Activated CD8-positive, alpha-beta T cell treated with anti-CD3 and anti-CD28 coated beads for 36 hours (primary cell): ENCODE measurements around the gene EIF2S3. TPM values are rescaled to one million over a fixed set of nuclear protein-coding genes. Genes with fewer than 3 reads are reported as not detected.

Experiments used
- ATAC-seq: fragments of 200-7000 bp; cut with Tn5 transposase; one replicate; pipeline ENCODE4 v1.10.0; 2021; ENCODE audit warnings: mild to moderate bottlenecking, moderate library complexity
- CTCF ChIA-PET: fragments of 350-600 bp; sonication (Branson Sonifier 250); formaldehyde crosslinking; loops from one replicate; lab custom pipeline; 2021; ENCODE audit warnings: antibody characterized with exemption; lab: Charles Lee
- POLR2A ChIA-PET: fragments of 350-600 bp; sonication (Branson Sonifier 250); formaldehyde crosslinking; loops from one replicate; lab custom pipeline; 2021; ENCODE audit warnings: antibody characterized with exemption; lab: Charles Lee
- DNase-seq: peaks from one replicate; pipeline ENCODE4 v3.0.0-alpha.2; 2020
- H3K27ac Mint-ChIP-seq: one replicate; pipeline ENCODE4 v1.8.0; 2021; ENCODE audit warnings: mild to moderate bottlenecking, mixed read lengths
- H3K27me3 Mint-ChIP-seq: one replicate; pipeline ENCODE4 v1.8.0; 2021; ENCODE audit warnings: mixed read lengths
- H3K36me3 Mint-ChIP-seq: one replicate; pipeline ENCODE4 v1.8.0; 2021; ENCODE audit warnings: low read depth, mixed read lengths
- H3K4me1 Mint-ChIP-seq: one replicate; pipeline ENCODE4 v1.8.0; 2021; ENCODE audit warnings: low read depth, mixed read lengths
- H3K4me3 Mint-ChIP-seq: one replicate; pipeline ENCODE4 v1.8.0; 2021; ENCODE audit warnings: mild to moderate bottlenecking, moderate library complexity, mixed read lengths
- H3K9me3 Mint-ChIP-seq: one replicate; pipeline ENCODE4 v1.8.0; 2021; ENCODE audit warnings: mixed read lengths
- intact Hi-C: fragments of 100-400 bp; cut with micrococcal nuclease; formaldehyde crosslinking; loops from one replicate; pipeline ENCODE4 v1.10.0; 2022
- total RNA-seq, 2 experiments: library from RNA; stranded (reverse); gene quantifications; one replicate each; pipeline ENCODE4 v1.2.3, GENCODE V29; 2021
- TF ChIP-seq, protein P1 (sequence below): fragments of 200-600 bp; IDR thresholded peaks from one replicate; pipeline ENCODE4 v1.8.0; 2022; ENCODE audit warnings: antibody characterized with exemption, mild to moderate bottlenecking

Gene EIF2S3
- total RNA-seq, 2 experiments from 2014 or later, result 350 to 366 TPM

DNA sequence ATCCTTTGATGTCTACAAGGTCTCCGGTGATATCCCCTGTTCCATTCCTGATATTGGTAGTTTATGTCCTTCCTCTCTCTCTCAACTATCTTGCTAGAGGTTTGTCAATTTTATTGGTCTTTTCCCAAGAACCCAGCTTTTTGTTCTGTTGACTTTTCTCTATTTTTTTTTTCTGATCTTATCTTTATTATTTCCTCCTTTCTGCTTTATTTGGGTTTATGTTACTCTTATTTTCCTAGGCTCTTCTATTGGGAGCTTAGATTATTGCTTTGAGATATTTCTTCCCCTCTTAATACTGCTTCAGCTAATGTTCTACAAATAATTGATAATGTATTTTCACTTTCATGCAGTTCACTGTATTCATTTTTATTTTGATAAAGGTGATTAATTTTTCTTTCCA lies 44.2 kb downstream of the EIF2S3 start:
- DNase-seq, result no peak
- ChIA-PET CTCF (interaction anchor here (1.1 kb wide), 1 partner anchor 140 kb away, joined by 3 read pairs; no protein-coding TSS in a partner anchor), POLR2A (no interaction called here)
- TF ChIP-seq, protein P1, sequence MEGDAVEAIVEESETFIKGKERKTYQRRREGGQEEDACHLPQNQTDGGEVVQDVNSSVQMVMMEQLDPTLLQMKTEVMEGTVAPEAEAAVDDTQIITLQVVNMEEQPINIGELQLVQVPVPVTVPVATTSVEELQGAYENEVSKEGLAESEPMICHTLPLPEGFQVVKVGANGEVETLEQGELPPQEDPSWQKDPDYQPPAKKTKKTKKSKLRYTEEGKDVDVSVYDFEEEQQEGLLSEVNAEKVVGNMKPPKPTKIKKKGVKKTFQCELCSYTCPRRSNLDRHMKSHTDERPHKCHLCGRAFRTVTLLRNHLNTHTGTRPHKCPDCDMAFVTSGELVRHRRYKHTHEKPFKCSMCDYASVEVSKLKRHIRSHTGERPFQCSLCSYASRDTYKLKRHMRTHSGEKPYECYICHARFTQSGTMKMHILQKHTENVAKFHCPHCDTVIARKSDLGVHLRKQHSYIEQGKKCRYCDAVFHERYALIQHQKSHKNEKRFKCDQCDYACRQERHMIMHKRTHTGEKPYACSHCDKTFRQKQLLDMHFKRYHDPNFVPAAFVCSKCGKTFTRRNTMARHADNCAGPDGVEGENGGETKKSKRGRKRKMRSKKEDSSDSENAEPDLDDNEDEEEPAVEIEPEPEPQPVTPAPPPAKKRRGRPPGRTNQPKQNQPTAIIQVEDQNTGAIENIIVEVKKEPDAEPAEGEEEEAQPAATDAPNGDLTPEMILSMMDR, result no peak
- intact Hi-C loops, result no loop called here
- H3K36me3 Mint-ChIP-seq, result no peaks in the 10 kb centered on the region
- no peak overlapping the region for H3K27ac Mint-ChIP-seq
- no peaks in the 10 kb centered on the region for H3K27me3 Mint-ChIP-seq
- no peak for ATAC-seq
- H3K4me3 Mint-ChIP-seq, result no peak overlapping the region
- no peaks in the 10 kb centered on the region for H3K9me3 Mint-ChIP-seq
- H3K4me1 Mint-ChIP-seq, result peaks cover 9% of the 10 kb centered on the region

DNA sequence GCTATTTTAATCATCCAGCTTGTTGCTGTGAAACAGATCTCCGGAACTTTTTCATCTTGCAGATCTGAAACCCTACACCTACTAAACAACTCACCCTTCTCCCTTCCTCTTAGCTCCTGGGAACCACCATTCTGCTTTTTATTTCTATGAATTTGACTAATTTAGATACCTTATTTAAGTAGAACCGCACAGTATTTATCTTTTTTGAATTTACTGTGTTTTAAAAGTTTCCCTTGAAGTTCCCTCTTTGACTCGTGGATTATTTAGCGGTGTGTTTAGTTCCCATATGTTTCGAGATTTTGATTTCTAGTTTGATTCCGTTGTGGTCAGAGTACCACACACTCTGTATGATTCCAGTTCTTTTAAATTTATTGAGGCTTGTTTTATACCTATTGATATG lies 44.6 kb downstream of the EIF2S3 start:
- H3K27me3 Mint-ChIP-seq, result no peaks in the 10 kb centered on the region
- peaks cover 9% of the 10 kb centered on the region for H3K4me1 Mint-ChIP-seq
- POLR2A ChIA-PET, result no interaction called here
- H3K36me3 Mint-ChIP-seq, result no peaks in the 10 kb centered on the region
- ATAC-seq, result no peak
- TF ChIP-seq, protein P1, result no peak
- no peak overlapping the region for H3K27ac Mint-ChIP-seq
- CTCF ChIA-PET, result interaction anchor here (0.6 kb wide), 1 partner anchor 12 kb away, joined by 3 read pairs; no protein-coding TSS in a partner anchor
- no peak overlapping the region for H3K4me3 Mint-ChIP-seq
- intact Hi-C loops, result no loop called here
- no peaks in the 10 kb centered on the region for H3K9me3 Mint-ChIP-seq
- DNase-seq, result no peak

DNA sequence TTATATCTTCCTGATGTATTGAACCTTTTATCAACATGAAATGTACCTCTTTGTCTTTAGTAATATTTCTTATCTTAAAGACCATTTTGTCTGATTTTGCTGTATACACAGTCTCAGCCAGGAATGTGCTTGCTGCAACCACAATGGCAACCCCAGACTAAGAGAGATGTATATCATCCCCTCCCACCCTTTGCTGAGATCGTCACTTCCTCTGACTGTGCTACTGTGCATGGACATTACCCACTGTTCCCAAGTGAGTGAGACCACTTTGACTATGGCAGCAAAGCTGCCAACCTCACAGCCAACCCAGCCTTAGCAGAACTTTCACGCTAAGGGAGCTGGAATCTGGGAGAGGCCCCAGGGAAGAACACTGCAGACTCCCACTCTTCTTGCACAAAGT lies 46.0 kb downstream of the EIF2S3 start:
- peak overlapping the region; percentile 34 for H3K27ac Mint-ChIP-seq

DNA sequence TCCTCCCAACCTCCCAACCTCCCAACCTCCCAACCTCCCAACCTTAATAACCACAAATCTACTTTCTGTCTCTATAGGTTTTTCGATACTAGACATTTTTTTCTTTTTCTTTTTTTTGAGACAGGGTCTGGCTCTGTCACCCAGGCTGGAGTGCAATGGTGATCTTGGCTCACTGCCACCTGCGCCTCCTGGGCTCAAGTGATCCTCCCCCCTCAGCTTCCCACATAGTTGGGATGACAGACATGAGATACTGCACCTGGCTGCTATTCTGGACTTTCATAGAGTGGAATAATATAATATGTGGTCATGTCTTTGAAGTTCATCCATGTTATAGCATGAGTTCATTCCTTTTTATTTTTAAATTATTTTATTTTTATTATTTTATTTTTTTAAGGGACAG lies 55.3 kb downstream of the EIF2S3 start:
- POLR2A ChIA-PET, result no interaction called here
- CTCF ChIA-PET, result no interaction called here
- TF ChIP-seq, protein P1, result no peak

More for the DNA sequence above, 46.0 kb downstream of the EIF2S3 start:
- no peaks in the 10 kb centered on the region for H3K27me3 Mint-ChIP-seq
- POLR2A ChIA-PET, result no interaction called here
- ATAC-seq (no peak), DNase-seq (peak; percentile 28)
- H3K9me3 Mint-ChIP-seq, result no peaks in the 10 kb centered on the region
- intact Hi-C loops, result no loop called here
- CTCF ChIA-PET, result interaction anchor here (1.2 kb wide), 1 partner anchor 544 kb away, joined by 3 read pairs; no protein-coding TSS in a partner anchor
- H3K4me1 Mint-ChIP-seq, result peaks cover 9% of the 10 kb centered on the region
- no peaks in the 10 kb centered on the region for H3K36me3 Mint-ChIP-seq
- TF ChIP-seq, protein P1, result no peak
- H3K4me3 Mint-ChIP-seq, result no peak overlapping the region

DNA sequence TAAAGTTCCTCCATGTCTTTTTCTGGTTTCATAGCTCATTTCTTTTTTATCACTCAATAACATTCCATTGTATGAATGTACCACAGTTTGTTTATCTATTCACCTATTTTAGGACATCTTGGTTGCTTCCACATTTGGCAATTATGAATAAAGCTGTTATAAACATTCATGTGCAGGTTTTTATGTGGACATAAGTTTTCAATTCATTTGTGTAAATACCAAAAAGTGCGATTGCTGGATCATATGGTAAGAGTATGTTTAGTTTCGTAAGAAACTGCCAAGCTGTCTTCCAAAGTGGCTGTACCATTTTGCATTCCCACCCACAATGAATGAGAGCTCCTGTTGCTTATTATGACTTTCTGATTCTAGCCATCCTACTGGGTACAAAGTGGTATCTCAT lies 58.4 kb downstream of the EIF2S3 start:
- no peak overlapping the region for H3K4me3 Mint-ChIP-seq
- H3K27me3 Mint-ChIP-seq, result no peaks in the 10 kb centered on the region
- H3K36me3 Mint-ChIP-seq, result no peaks in the 10 kb centered on the region
- TF ChIP-seq, protein P1, result no peak
- intact Hi-C loops, result no loop called here
- H3K4me1 Mint-ChIP-seq, result no peaks in the 10 kb centered on the region
- DNase-seq, result no peak
- H3K27ac Mint-ChIP-seq, result no peak overlapping the region
- H3K9me3 Mint-ChIP-seq, result no peaks in the 10 kb centered on the region
- ChIA-PET CTCF (no interaction called here), POLR2A (no interaction called here)
- ATAC-seq, result no peak

More for the DNA sequence above, 55.3 kb downstream of the EIF2S3 start:
- Mint-ChIP-seq H3K27me3 (no peaks in the 10 kb centered on the region), H3K4me3 (no peak overlapping the region), H3K36me3 (no peaks in the 10 kb centered on the region), H3K4me1 (no peaks in the 10 kb centered on the region), H3K9me3 (no peaks in the 10 kb centered on the region), H3K27ac (no peak overlapping the region)
- intact Hi-C loops, result no loop called here
- ATAC-seq (no peak), DNase-seq (no peak)
